Colonic mucosa (tissue), 4 donors: Measurements from ENCODE around the gene PRSS36. TPM values are rescaled to one million over a fixed set of nuclear protein-coding genes. Genes with fewer than 3 reads are reported as not detected.
"Not testable (repeated sequence)": the region's sequence is repeated elsewhere in the genome, so short reads cannot be mapped to it uniquely, and the experiment has no call there.

Experiments
- DNase-seq: peaks from one replicate; pipeline ENCODE4 v3.0.0-alpha.2; 2020
- H3K27ac ChIP-seq: fragments of 200-600 bp; one replicate; pipeline ENCODE4 v1.8.0; 2021
- H3K27me3 ChIP-seq: fragments of 200-600 bp; one replicate; pipeline ENCODE4 v1.8.0; 2021
- H3K36me3 ChIP-seq: fragments of 200-600 bp; one replicate; pipeline ENCODE4 v1.8.0; 2021
- H3K4me1 ChIP-seq: fragments of 200-600 bp; one replicate; pipeline ENCODE4 v1.8.0; 2021; ENCODE audit warnings: mild to moderate bottlenecking
- H3K4me3 ChIP-seq: fragments of 200-600 bp; one replicate; pipeline ENCODE4 v1.8.0; 2021
- H3K9ac ChIP-seq, 2 donors: one replicate each; pipeline ENCODE4 v1.7.0; 2013; ENCODE audit warnings: control low read depth in 2 of 2, low read depth in 2 of 2, low read length in 2 of 2
- H3K9me3 ChIP-seq: fragments of 200-600 bp; one replicate; pipeline ENCODE4 v1.8.0; 2021
- intact Hi-C: fragments of 100-400 bp; cut with DNase I; formaldehyde crosslinking; loops from one replicate; pipeline ENCODE4 v1.14.1; 2022
- total RNA-seq, 2 donors: library from RNA; stranded (reverse); fragmentation: NEBNext Ultra II Directional in 1 of 2; extraction: Animal tissue kit (Norgen Biotek cat#: 25700) in 1 of 2; gene quantifications; one replicate each; pipeline ENCODE4 v1.2.1, GENCODE V29; 2021
- TF ChIP-seq, protein P1 (sequence below): fragments of 200-600 bp; IDR thresholded peaks from one replicate; pipeline ENCODE4 v1.8.0; 2022; ENCODE audit warnings: antibody characterized with exemption, mild to moderate bottlenecking
- donor health status: healthy.
- donor health status: DM: no; HTN: no; CAD: no.
- donor health status: DM: no; HTN: no; CAD: no.

Gene PRSS36
- total RNA-seq, 2 donors from 2014 or later = 3.6 to 6.4 TPM

DNA sequence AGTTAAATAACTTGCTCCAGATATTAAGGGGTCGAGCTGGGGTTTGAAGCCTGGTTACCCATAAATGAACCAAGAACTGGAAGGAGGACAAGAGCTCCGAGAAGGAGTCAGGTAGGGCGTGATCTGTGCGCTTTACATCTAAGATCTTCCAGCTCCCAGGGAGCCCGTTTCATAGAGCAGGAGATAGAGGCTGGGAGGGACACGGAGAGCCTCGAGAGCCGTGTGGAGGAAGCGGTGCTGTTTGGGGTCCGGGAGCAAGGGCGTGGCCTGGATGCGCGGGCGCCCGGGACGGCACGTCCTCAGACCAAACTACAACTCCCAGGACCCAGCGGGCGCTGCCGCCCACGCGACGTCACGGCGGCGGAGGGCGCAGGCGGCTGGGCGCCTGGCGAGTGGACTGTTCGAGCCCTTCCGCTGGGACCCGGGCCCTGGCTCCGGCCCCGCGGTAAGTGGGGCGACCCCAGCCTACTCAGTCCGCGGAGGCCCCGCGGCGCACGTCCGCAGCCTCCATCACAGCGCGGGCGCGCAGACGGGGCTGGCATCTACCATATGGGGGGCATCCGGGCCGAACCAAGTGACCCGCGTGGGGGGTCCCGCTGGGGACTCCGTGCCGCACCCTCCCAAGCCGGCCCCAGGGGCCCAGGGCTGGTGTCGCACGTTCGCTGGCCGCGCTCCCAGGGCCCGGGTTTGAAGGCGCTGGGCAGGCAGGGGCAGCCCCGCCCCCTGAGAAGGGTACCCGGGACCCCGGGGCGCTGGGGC lies 41.7 kb downstream of the PRSS36 start, which contains the start of gene BCKDK:
Gene BCKDK (plus strand): TSS at position 352 of the 759 bp plus-strand sequence. CDS start 838 bp downstream, outside the sequence.
- Histone ChIP-seq H3K36me3 (no peaks in the 10 kb centered on the region), H3K4me1 (peaks cover 9% of the 10 kb centered on the region), H3K27ac (peak within 1 kb of the TSS; percentile 54), H3K4me3 (peak within 1 kb of the TSS; percentile 83), H3K27me3 (no peaks in the 10 kb centered on the region), H3K9me3 (no peaks in the 10 kb centered on the region), H3K9ac (peak within 1 kb of the TSS; percentile 88 to 98)
- peak; percentile 80 for DNase-seq
- TF ChIP-seq, protein P1, sequence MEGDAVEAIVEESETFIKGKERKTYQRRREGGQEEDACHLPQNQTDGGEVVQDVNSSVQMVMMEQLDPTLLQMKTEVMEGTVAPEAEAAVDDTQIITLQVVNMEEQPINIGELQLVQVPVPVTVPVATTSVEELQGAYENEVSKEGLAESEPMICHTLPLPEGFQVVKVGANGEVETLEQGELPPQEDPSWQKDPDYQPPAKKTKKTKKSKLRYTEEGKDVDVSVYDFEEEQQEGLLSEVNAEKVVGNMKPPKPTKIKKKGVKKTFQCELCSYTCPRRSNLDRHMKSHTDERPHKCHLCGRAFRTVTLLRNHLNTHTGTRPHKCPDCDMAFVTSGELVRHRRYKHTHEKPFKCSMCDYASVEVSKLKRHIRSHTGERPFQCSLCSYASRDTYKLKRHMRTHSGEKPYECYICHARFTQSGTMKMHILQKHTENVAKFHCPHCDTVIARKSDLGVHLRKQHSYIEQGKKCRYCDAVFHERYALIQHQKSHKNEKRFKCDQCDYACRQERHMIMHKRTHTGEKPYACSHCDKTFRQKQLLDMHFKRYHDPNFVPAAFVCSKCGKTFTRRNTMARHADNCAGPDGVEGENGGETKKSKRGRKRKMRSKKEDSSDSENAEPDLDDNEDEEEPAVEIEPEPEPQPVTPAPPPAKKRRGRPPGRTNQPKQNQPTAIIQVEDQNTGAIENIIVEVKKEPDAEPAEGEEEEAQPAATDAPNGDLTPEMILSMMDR = no peak
- intact Hi-C loops = no loop called here

DNA sequence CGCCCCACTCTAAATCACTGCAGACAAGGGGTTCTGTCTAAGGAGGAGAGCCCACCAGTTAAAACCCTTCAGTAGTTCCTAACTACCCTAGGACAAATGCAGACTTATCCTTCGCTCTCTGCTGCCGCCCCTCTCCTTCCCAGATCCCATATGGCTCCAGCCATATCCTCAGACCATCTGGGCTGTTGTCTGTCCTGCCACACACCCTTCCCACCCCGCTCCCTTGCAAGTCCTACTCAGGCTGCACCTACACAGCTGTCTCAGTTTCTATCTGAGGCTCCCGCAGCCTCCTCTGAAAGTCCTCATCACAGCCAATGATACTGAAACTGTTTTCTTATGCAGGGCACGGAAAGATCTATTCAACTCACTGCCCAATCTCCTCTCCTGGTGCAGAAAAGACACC lies 42.4 kb downstream of the PRSS36 start:
- no peaks in the 10 kb centered on the region for H3K27me3 ChIP-seq
- no peak for DNase-seq
- no peaks in the 10 kb centered on the region for H3K36me3 ChIP-seq
- intact Hi-C loops = no loop called here
- no peak overlapping the region for H3K27ac ChIP-seq
- H3K4me1 ChIP-seq = peaks cover 9% of the 10 kb centered on the region
- no peak overlapping the region for H3K9ac ChIP-seq
- no peaks in the 10 kb centered on the region for H3K9me3 ChIP-seq
- H3K4me3 ChIP-seq = no peak overlapping the region
- TF ChIP-seq, protein P1 = no peak

DNA sequence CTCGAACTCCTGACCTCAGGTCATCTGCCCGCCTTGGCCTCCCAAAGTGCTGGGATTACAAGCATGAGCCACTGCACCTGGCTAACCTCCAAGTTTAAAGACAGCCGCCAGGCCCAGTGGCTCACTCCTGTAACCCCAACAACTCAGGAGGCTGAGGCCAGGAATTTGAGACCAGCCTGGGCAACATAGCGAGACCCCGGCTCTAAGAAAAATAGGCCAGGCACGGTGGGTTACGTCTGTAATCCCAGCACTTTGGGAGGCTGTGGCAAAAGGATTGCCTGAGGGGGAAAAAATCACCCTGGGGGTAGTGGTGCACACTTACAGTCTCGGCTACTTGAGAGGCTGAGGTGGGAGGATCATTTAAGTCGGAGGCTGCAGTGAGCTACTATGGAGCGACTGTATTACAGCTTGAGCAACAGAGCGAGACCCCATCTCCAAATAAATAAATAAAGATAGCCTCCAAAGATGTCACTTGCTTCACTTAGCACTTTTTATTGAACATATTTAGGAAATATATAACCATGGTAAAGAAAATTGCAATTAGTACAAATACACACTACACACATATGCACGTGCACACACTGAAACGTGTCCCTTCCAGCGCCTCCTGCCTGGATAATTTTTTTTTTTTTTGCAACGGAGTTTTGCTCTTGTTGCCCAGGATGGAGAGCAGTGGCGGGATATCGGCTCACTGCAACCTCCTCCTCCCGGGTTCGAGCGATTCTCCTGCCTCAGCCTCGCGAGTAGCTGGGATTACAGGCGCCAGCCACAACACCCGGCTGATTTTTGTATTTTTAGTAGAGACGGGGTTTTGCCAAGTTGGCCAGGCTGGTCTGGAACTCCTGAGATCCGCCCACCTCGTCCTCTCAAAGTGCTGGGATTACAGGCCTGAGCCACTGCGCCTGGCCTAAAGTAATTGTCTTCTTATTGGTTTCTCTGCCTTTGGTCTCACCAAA lies 43.1 kb downstream of the PRSS36 start:
- H3K36me3 ChIP-seq = no peaks in the 10 kb centered on the region
- TF ChIP-seq, protein P1 = no peak
- no peaks in the 10 kb centered on the region for H3K9me3 ChIP-seq
- no peak for DNase-seq
- peaks cover 9% of the 10 kb centered on the region for H3K4me1 ChIP-seq
- no peak overlapping the region for H3K9ac ChIP-seq
- no peak overlapping the region for H3K27ac ChIP-seq
- H3K4me3 ChIP-seq = no peak overlapping the region
- H3K27me3 ChIP-seq = no peaks in the 10 kb centered on the region
- intact Hi-C loops = no loop called here

DNA sequence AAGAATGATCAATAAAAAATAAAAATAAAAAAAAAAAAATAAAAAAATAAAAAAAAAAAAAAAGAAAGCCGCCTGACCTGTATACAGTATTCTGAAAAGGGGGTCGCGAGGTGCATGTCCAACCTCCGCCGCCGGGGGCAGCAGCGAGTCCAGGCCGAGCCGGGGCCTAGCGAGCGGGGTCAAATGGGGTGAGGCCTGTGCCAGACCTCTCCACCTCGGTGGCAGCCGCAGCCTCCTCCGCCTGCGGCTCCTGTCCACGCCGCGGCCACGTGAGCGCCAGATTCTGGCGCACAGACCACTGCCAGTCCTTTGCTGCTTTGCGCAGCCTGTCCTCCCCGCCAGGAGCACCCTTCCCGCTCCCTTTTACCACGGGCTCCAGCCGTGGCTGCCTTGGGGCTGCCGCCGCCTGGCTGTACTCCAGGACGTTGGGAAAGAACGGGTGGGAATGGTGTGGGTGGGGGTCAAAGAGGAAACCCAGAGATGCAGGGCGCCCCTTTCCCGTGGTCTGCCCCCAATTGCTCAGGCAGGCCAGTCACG lies 44.1 kb downstream of the PRSS36 start:
- Histone ChIP-seq H3K4me1 (peaks cover 9% of the 10 kb centered on the region), H3K9me3 (no peaks in the 10 kb centered on the region), H3K27me3 (no peaks in the 10 kb centered on the region), H3K4me3 (peak overlapping the region; percentile 14), H3K36me3 (no peaks in the 10 kb centered on the region), H3K27ac (no peak overlapping the region), H3K9ac (peak overlapping the region in 1 of 2 donors; percentile 64)
- DNase-seq = peak; percentile 91
- intact Hi-C loops = no loop called here
- TF ChIP-seq, protein P1 = peak; percentile 77

DNA sequence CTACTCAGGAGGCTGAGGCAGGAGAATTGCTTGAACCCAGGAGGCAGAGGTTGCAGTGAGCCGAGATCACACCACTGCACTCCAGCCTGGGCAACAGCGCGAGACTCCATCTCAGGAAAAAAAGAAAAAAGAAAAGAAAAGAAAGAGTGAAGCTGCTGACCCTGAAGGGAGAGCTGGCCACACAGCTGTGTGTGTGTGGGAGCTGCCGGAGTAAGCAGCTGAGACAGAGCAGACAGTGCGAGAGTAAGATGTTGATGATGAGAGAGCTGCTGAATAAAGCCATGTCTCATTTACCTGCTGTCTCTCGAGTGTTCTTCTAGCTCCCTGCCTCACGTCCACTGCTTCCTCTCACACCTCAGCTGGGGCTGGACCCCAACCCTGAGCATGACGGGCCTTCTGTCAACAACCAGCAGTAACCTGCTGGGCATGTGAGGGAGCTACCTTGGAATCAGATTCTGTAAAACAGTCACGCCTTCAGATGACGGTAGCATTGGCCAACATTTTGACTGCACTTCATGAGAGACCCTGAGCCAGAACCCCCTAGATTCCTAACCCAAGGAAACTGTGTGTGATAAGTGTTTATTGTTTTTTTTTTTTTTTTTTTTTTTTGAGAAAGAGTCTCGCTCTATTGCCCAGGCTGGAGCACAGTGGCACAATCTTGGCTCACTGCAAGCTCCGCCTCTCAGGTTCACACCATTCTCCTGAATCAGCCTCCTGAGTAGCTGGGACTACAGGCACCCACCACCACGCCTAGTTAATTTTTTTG lies 48.8 kb downstream of the PRSS36 start:
- H3K4me1 ChIP-seq, H3K36me3 ChIP-seq, H3K9ac ChIP-seq, intact Hi-C loops, H3K27me3 ChIP-seq, H3K9me3 ChIP-seq, DNase-seq, H3K27ac ChIP-seq, H3K4me3 ChIP-seq: not testable (repeated sequence)
